Fibroblast of upper back skin (primary cell): ENCODE data around the gene FBXO24.
A peak's percentile ranks its signal among the peaks of the same experiment; 100 is the strongest.

ENCODE experiments used
- DNase-seq: peaks from one replicate; pipeline ENCODE4 v3.0.0-alpha.2; 2013

Gene FBXO24

GRCh38 chr7:100575206-100575631 is 10.9 kb upstream of the FBXO24 start:
- no peak for DNase-seq

DNA sequence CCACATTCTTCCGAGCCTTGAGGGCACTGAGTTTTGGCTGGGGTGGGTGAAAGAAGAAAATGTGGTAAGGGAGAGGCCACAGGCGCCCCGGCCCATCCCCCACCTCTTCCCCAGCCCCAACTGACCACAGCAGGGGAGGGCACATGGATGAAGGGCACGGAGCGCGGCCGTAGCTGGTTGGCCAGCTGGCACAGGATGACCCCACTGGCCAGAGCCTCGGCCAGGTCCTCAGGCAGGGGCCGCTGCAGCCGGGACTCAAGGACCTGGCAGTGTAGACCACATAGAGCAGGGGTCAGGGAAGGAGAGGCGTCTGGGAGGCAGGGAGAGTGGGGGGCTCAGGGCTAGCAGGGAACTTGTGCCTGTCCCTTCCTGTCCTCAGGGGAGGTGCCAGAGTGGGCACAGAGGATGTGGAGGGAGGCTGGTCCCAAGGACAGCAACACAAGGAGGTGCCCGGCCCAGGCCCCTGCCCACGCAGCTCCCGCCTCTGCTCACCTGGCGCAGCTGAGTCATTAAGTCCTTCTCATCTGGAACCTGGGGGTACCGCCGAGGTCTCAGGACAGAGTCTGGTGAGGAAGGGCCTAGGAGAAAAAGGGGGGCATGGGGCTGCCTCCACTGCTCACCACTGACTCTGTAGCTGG is 10.3 kb upstream of the FBXO24 start:
- DNase-seq = no peak

- DNase-seq = no peak
Measured at GRCh38 chr7:100576384-100576993, 9.6 kb upstream of the FBXO24 start.

DNA sequence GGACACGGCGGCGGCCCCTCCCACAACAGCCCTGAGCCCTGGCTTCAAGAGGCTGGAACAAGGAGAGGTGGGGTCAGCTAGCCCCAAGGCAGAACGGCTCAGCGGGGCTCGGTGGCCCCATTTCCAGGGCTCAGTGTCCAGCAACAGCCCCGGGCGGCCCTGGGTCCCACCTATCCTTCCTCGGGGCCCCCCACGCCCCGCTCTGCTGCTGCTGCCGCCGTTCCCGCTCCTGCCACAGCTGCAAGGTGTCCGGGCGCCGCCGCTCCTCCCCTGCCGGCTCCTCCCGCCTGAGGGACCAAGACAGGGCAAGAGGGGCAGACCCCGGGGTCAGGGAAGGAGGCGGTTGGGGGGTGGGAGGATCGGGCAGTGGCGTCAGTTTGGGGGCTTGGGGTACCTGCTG is 9.0 kb upstream of the FBXO24 start:
- no peak for DNase-seq

GRCh38 chr7:100577507-100577906 is 8.6 kb upstream of the FBXO24 start:
- no peak for DNase-seq

- no peak for DNase-seq
Measured at GRCh38 chr7:100578246-100579183, 7.6 kb upstream of the FBXO24 start.

- DNase-seq = no peak
Measured at GRCh38 chr7:100580466-100581283, 5.5 kb upstream of the FBXO24 start.

GRCh38 chr7:100582041-100582579 is 4.0 kb upstream of the FBXO24 start:
- DNase-seq = no peak

DNA sequence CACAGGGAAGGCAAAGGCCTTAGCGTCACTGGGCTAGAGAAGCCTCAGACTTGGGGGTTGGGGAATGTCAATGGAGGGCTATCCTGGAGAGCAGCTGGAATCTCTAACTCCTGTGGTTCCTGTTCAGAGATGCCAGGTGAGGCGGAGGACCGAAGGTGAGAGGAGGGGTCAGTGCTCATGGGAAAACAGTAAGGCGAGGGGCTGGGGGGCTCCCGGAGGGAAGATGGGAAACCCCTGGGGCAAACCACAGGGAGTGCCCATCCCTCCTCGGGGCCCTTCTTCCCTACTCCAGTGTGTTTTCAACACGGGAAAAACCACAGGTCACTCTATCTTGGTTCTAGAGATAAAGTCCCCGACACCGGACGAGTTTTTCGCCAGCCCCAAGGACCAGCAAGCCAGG is 3.5 kb upstream of the FBXO24 start:
- DNase-seq = no peak

- DNase-seq = peak; percentile 22
Measured at GRCh38 chr7:100583132-100584053, 2.7 kb upstream of the FBXO24 start.

GRCh38 chr7:100584054-100584682 is 2.0 kb upstream of the FBXO24 start:
- no peak for DNase-seq

DNA sequence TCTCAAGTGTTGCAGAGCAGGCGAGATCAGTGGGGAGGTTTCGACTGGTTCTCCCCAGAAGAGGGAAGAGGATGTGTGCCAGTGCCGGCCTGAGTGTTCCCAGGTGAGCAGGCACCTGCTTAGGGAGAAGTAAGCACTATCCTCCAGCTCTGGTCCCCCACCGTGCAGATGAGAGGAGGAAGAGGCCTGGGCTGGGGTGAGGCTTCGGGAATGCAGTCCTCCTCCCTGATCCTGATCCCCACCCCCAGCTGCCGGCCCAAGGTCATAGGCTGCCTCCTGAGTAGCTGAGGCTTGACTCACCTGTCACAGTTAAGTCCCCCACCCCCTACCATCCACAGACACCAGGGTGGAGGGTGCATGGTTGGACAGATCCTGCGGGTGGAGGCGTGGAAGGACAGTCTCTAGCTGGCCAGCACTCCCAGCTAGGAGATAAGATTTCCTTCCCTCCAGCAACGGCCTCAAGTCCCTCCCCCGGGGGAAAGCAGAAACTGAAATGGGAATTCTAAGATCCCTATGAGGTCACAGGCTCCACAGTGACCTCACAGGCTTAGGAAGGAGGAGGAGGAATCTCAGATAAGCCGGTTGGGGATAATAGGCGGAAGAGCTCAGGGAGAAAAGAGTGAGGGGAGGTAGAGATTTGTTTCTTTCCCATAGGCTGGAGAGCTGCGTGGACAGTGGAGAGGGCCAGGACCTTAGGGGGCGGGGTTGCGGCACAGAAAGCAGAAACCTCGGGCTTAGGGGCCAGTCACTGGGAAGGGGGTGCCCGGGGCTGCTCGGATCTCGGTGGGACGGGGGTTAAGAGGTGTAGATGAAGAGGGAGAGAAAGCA is 1.2 kb upstream of the FBXO24 start:
- peak; percentile 55 for DNase-seq

DNA sequence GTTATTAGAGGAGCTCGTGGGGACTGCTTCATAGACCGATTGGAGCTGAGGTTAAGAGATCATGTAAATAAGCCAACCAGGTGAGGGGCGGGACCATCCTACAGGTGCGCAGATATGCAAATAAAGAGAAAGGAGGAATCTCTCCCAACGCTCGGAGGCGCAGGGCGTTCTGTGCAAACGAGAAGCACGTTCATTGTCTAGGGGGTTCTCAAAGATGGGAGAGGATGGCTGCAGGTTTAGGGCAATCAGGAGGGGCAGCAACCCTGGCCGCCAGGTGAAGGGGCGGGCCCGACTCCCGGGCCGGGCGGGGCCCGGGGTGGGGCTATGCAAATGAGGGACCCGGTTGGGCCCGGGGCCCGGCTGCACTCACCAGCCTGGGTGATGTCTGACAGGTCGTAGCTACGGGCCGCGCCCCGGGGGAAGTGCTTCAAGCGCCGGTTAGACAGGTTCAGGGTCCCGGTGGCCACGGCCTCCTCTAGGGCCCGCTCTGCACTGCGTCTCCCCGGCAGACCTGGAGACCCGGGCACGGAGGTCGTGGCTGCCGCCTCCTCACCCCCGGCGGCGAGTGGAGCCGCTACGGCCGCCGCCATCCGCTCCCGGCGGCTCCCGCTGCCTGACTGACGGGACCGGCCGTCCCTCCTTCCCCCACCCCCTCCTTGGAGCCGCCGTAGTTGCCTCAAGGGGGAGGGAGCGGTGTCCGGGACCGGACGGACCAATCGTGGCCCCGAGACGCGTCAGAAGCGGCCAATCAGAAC is 440 bp upstream of the FBXO24 start, which contains the start of gene LRCH4:
TSS of gene LRCH4 (minus strand) at position 619 of the 755 bp plus-strand sequence. CDS start at position 590, 29 bp downstream.
- no peak for DNase-seq

GRCh38 chr7:100588438-100588837 is 2.3 kb downstream of the FBXO24 start:
- peak; percentile 22 for DNase-seq

DNA sequence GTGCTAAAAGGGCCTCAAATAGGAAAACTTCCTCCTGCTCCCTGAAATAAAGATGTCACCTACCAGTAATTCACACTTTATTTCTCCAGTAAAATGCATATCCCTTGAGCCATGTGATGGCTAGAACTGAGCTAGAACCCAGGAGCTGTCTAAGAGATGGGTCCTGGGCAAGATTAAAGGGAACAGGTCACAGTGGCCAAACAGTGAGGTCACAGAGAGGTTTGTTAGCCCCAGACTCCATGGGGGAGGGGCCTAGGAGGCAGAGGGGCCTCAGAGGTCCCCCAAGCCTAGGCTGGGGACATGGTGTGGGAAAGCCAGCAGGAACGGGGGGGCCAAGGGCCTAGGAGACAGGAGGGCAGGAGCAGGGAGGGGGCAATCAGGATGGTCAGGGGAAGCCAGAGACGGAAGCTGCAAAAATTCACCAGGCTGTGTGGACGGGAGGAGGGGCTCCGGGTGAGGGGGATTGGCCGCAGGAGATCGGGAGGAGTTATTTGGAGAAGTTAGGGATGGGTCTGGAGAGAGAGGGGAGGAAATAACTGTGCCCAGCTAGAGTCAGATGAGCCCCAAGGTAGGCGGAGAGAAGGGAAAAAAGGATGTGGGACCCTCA is 3.3 kb downstream of the FBXO24 start:
- no peak for DNase-seq

DNA sequence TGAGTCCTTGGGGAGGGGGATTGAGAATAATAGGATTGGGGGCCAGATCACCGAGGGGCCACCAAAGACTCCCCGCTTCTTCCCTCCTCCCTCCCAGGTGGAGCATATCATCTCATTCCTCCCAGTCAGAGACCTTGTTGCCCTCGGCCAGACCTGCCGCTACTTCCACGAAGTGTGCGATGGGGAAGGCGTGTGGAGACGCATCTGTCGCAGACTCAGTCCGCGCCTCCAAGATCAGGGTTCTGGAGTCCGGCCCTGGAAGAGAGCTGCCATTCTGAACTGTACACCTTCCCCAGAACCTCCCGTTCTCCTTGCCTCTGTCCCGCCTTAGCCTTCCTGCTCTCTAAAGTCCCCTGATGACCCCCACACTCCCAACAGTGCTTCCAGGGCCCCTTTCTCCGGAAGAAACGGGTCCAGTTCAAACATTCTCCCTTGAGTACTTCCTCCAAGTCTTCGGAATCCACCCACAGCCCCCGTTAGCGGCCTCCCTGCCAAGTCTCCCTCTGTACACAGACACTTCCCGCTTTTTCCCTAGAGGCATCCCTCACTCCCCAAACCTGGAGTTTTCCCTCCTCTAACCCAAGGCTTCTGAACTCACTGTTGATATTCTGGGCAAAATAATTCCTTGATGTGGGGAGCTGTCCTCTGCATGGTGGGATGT is 4.1 kb downstream of the FBXO24 start:
- DNase-seq = no peak

DNA sequence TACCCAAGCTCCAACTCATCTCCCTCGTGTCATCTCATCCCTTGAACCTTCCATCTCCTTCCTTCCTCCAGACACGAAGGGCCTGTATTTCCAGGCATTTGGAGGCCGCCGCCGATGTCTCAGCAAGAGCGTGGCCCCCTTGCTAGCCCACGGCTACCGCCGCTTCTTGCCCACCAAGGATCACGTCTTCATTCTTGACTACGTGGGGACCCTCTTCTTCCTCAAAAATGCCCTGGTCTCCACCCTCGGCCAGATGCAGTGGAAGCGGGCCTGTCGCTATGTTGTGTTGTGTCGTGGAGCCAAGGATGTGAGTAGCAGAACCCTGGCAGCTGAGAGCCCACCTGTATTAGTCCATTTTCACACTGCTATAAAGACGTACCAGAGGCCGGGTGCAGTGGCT is 5.5 kb downstream of the FBXO24 start:
- DNase-seq = no peak

GRCh38 chr7:100595188-100595587 is 9.1 kb downstream of the FBXO24 start:
- no peak for DNase-seq
